MCF 10A (cell line): ENCODE data around the gene RHOV. TPM values are rescaled to one million over a fixed set of nuclear protein-coding genes. Genes with fewer than 3 reads are reported as not detected.
A peak's percentile ranks its signal among the peaks of the same experiment; 100 is the strongest.

ENCODE experiments used
- BruUV-seq: library from RNA; stranded (reverse); fragments of 400-500 nt; replicated peaks from 2 replicates; lab custom pipeline; 2021; lab: Mats Ljungman, UMichigan
- CTCF ChIA-PET: fragments of 300-600 bp; sonication (Branson Sonifier 250); formaldehyde crosslinking; extraction: SDS; loops from one replicate; lab custom pipeline; 2021; ENCODE audit warnings: antibody characterized with exemption, inconsistent platforms; lab: Yijun Ruan, JAX
- POLR2A ChIA-PET: fragments of 300-600, 350-650 bp; sonication (Branson Sonifier 250); formaldehyde crosslinking; extraction: SDS; loops from one replicate; lab custom pipeline; 2020; ENCODE audit warnings: antibody characterized with exemption, inconsistent platforms; lab: Yijun Ruan, JAX
- DNase-seq: peaks from one replicate; pipeline ENCODE4 v3.0.0-alpha.2; 2018; ENCODE audit not compliant: unreplicated experiment
- H3K27ac Mint-ChIP-seq: one replicate; pipeline ENCODE4 v1.8.0; 2022; ENCODE audit warnings: mild to moderate bottlenecking, low read depth, mixed read lengths; ENCODE audit not compliant: unreplicated experiment
- H3K27me3 Mint-ChIP-seq: one replicate; pipeline ENCODE4 v1.8.0; 2022; ENCODE audit warnings: mixed read lengths; ENCODE audit not compliant: insufficient read depth, unreplicated experiment
- H3K36me3 Mint-ChIP-seq: one replicate; pipeline ENCODE4 v1.8.0; 2022; ENCODE audit warnings: mild to moderate bottlenecking, moderate library complexity, mixed read lengths; ENCODE audit not compliant: insufficient read depth, unreplicated experiment
- H3K4me1 Mint-ChIP-seq: one replicate; pipeline ENCODE4 v1.8.0; 2022; ENCODE audit warnings: mixed read lengths; ENCODE audit not compliant: insufficient read depth, unreplicated experiment
- H3K4me3 Mint-ChIP-seq: one replicate; pipeline ENCODE4 v1.8.0; 2022; ENCODE audit warnings: mild to moderate bottlenecking, moderate library complexity, mixed read lengths; ENCODE audit not compliant: unreplicated experiment
- H3K9me3 Mint-ChIP-seq: one replicate; pipeline ENCODE4 v1.8.0; 2022; ENCODE audit warnings: mixed read lengths; ENCODE audit not compliant: unreplicated experiment
- CTCF ChIP-seq: fragments of 200-600 bp; IDR thresholded peaks from one replicate; pipeline ENCODE4 v1.8.0; 2022; ENCODE audit warnings: antibody characterized with exemption, mild to moderate bottlenecking; ENCODE audit not compliant: unreplicated experiment
- intact Hi-C: fragments of 100-400 bp; cut with micrococcal nuclease; formaldehyde crosslinking; loops from 2 replicates; pipeline ENCODE4 v1.14.1; 2022
- total RNA-seq: library from RNA; stranded (reverse); gene quantifications from 2 replicates; pipeline ENCODE4 v1.2.3, GENCODE V29; 2022

RHOV gene
- total RNA-seq, 1 experiment from 2014 or later = 1.7 TPM

GRCh38 chr15:40891810-40892446, 17.9 kb upstream of the RHOV start:
- no TSS peak for BruUV-seq
- POLR2A ChIA-PET = interaction anchor here (1.0 to 3.2 kb wide), 10 partner anchors 11 to 106 kb away, joined by 3 to 68 read pairs (median 8); partner anchors contain the start of genes RHOV and SPINT1

GRCh38 chr15:40891138-40891537, 17.1 kb upstream of the RHOV start:
- Mint-ChIP-seq H3K36me3 (peaks cover 3% of the 10 kb centered on the region), H3K27me3 (no peaks in the 10 kb centered on the region), H3K4me1 (peaks cover 37% of the 10 kb centered on the region), H3K27ac (peak overlapping the region; percentile 39), H3K4me3 (no peak overlapping the region), H3K9me3 (no peaks in the 10 kb centered on the region)
- intact Hi-C loops = loop anchor here (5.0 kb wide), 1 partner anchor 214 kb away; no protein-coding TSS in a partner anchor
- ChIA-PET CTCF (interaction anchor here (0.6 to 2.0 kb wide), 14 partner anchors 12 to 440 kb away, joined by 3 to 10 read pairs (median 4); no protein-coding TSS in a partner anchor), POLR2A (interaction anchor here (1.0 to 3.2 kb wide), 7 partner anchors 11 to 147 kb away, joined by 3 to 68 read pairs (median 9); partner anchors contain the start of genes RHOV and SPINT1)
- BruUV-seq = no TSS peak
- TF ChIP-seq CTCF = no peak
- DNase-seq = no peak

More at GRCh38 chr15:40891810-40892446, 17.9 kb upstream of the RHOV start:
- CTCF ChIA-PET = interaction anchor here (0.5 to 2.0 kb wide), 40 partner anchors 8 to 441 kb away, joined by 3 to 10 read pairs (median 4); partner anchors contain the start of genes C15orf62 and SPINT1
- Mint-ChIP-seq H3K27ac (peak overlapping the region; percentile 39), H3K4me3 (no peak overlapping the region), H3K4me1 (peaks cover 31% of the 10 kb centered on the region), H3K27me3 (no peaks in the 10 kb centered on the region), H3K9me3 (no peaks in the 10 kb centered on the region), H3K36me3 (peaks cover 11% of the 10 kb centered on the region)
- TF ChIP-seq CTCF = peak; percentile 76
- peak; percentile 86 for DNase-seq
- intact Hi-C loops = loop anchor here (1.0 to 5.0 kb wide), 3 partner anchors 35 to 215 kb away; no protein-coding TSS in a partner anchor

GRCh38 chr15:40889112-40889511, 15.1 kb upstream of the RHOV start:
- ChIA-PET CTCF (interaction anchor here (0.6 to 1.2 kb wide), 4 partner anchors 51 to 211 kb away, joined by 3 to 4 read pairs (median 4); no protein-coding TSS in a partner anchor), POLR2A (interaction anchor here (0.6 to 1.2 kb wide), 5 partner anchors 11 to 266 kb away, joined by 3 to 5 read pairs (median 3); no protein-coding TSS in a partner anchor)
- intact Hi-C loops = no loop called here
- H3K36me3 Mint-ChIP-seq = no peaks in the 10 kb centered on the region
- BruUV-seq = no TSS peak
- no peaks in the 10 kb centered on the region for H3K9me3 Mint-ChIP-seq
- no peak for TF ChIP-seq CTCF
- DNase-seq = no peak
- H3K27me3 Mint-ChIP-seq = no peaks in the 10 kb centered on the region
- H3K4me3 Mint-ChIP-seq = no peak overlapping the region
- peaks cover 24% of the 10 kb centered on the region for H3K4me1 Mint-ChIP-seq
- H3K27ac Mint-ChIP-seq = no peak overlapping the region

GRCh38 chr15:40886586-40886985, 12.6 kb upstream of the RHOV start:
- H3K4me1 Mint-ChIP-seq = peaks cover 10% of the 10 kb centered on the region
- H3K4me3 Mint-ChIP-seq = no peak overlapping the region
- intact Hi-C loops = no loop called here
- H3K9me3 Mint-ChIP-seq = no peaks in the 10 kb centered on the region
- no peak for DNase-seq
- no peak for TF ChIP-seq CTCF
- no peaks in the 10 kb centered on the region for H3K36me3 Mint-ChIP-seq
- no TSS peak for BruUV-seq
- CTCF ChIA-PET = interaction anchor here (0.6 kb wide), 1 partner anchor 36 kb away, joined by 3 read pairs; no protein-coding TSS in a partner anchor
- H3K27me3 Mint-ChIP-seq = no peaks in the 10 kb centered on the region
- POLR2A ChIA-PET = interaction anchor here (0.6 kb wide), 1 partner anchor 140 kb away, joined by 3 read pairs; no protein-coding TSS in a partner anchor
- H3K27ac Mint-ChIP-seq = no peak overlapping the region
